ENCODE measurements around the gene SHPK. TPM values are rescaled to one million over a fixed set of nuclear protein-coding genes. Genes with fewer than 3 reads are reported as not detected.

SHPK gene
- total RNA-seq, 2 donors from 2014 or later: 8.5 to 13.6 TPM

DNA sequence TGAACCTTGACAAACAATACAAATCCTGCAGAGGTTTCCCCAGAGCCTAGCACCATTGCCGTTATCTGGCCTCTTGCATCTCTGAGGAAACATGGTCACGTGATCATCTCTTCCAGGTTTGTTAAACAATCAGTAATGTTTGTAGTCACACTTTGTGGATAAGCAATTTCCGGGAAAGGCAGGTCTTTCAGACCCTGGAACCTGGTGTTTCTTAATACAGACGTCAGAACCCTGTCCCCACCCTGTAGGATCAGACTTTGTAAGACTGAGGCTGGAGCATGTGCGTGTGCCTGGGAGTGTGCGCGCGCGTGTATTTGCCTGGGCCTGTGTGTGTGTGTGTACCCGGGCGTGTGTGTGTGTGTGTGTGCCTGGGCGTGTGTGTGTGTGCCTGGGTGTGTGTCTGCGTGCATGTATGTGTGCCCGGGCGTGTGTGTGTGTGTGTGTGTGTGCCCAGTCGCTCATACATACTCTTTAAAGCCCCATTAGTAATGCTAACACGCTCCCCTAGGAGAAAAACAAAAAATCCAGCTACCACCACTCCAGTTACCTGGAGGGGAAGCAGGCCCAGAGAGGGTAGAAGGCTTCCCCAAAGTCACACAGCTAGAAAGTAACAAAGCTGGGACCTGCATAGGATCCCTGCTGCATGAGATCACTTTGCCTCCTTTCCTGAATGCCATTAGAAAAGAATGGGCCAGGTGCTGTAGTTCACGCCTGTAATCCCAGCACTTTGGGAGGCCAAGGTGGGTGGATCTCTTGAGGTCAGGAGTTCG, 5.9 kb upstream of the SHPK start:
- H3K9me3 Mint-ChIP-seq: no peaks in the 10 kb centered on the region
- no peak overlapping the region for H3K27ac Mint-ChIP-seq
- ATAC-seq: no peak
- no peak for DNase-seq (ENCODE audit: low spot score in 2 of 2)
- H3K36me3 Mint-ChIP-seq: no peaks in the 10 kb centered on the region

DNA sequence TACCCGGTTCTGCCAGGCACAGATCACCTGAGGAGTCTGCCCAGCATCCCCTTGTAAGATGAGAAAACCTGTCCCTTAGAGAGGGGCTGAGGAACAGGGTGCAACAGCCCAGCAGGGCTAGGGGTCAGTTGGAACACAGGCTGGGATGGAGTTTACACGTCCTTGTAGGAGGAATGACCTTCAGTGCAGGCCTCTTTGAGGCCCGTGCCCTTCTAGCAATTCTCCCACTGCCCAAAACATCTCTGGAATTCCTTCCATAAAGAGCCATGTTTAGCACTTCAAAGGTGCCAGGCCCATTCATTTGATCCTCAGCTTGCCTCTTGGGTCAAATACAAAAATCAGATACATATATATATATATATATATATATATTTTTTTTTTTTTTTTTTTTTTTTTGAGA, 5.0 kb upstream of the SHPK start:
- H3K36me3 Mint-ChIP-seq: no peaks in the 10 kb centered on the region
- no peak overlapping the region for H3K27ac Mint-ChIP-seq
- DNase-seq (ENCODE audit: low spot score in 2 of 2) (no peak), ATAC-seq (no peak)
- no peaks in the 10 kb centered on the region for H3K9me3 Mint-ChIP-seq

DNA sequence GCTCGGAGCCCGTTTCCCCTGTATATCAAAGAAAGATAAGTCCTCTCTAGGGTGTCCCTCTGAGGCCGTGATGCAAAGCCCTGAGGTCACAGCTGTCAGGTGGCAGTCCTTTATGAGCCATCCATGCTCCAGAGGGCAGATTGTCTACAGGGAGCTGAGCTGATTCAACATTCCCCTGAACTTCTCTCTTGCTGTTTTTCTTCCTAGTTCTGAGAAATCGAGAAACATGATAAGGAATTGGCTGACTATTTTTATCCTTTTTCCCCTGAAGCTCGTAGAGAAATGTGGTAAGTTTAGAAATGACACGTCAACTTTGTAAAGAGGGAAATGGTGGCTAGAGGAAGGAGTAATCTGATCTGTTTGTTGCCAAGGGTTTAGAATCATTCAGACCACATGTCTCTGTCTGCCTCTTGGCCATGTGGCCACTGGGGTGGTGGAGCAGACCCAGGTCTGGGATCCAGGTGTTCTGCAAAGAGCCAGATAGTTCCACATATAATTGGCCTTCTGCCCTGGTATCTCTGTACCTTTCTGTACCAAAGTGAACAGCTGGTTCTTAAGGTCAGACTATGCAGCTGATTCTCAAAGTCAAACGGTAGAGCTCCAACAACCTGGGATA, 4.0 kb upstream of the SHPK start:
- H3K36me3 Mint-ChIP-seq: no peaks in the 10 kb centered on the region
- H3K9me3 Mint-ChIP-seq: no peaks in the 10 kb centered on the region
- peak; percentile 28 to 40 for ATAC-seq
- peak in 1 of 2 donors; percentile 31 for DNase-seq (ENCODE audit: low spot score in 2 of 2)
- H3K27ac Mint-ChIP-seq: peak overlapping the region; percentile 78 to 85

DNA sequence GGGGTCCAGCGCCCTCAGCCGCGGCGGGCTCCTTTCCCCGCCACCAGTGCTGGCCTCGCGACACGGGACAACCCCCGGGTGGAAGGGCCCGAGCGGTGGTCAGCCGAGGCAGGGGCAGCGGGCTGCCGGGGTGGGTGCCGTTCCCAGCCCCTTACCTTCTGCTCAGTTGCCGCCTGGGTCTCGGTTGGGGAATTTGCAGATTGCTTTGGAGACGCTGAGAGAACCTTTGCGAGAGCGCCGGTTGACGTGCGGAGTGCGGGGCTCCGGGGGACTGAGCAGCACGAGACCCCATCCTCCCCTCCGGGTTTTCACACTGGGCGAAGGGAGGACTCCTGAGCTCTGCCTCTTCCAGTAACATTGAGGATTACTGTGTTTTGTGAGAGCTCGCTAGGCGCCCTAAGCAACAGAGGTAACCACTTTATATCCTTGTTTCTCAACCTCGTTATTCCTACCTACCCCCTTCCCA, 891 bp upstream of the SHPK start:
- no peaks in the 10 kb centered on the region for H3K36me3 Mint-ChIP-seq
- DNase-seq (ENCODE audit: low spot score in 2 of 2): peak in 1 of 2 donors; percentile 13

DNA sequence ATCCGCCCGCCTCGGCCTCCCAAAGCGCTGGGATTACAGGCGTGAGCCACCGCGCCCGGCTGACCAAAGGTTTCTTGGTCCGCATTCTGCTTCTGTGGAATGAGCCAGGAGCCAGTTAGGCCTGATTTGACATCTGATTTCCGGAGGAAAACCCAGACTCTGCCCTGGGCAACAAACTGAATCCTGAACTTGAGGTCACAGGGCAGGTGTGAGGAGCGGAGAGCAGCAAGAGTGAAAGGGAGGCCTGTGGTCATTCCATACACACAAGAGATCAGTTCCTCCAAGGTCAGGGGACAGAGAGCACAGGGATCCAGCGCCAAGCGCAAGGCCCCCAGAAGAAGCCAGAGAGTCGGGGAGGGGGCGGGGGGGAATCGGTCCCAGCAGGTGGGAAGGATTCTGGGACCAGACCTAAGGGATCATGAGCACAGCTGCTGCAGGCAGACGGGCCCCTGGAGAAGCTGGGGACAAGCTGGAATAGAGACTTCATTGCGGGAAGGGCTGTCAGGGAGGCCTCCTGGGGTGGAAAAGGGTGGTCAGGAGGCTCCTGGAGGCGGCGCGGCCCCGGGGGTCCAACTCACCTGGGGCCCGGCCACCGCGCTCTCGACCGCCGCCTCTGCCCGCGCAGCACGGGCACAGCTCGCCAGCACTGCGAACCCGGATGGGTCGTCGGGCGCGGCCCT, 436 bp downstream of the SHPK start:
- Mint-ChIP-seq H3K27ac (peak overlapping the region; percentile 11 to 62), H3K9me3 (no peaks in the 10 kb centered on the region), H3K36me3 (no peaks in the 10 kb centered on the region)
- ATAC-seq (no peak), DNase-seq (ENCODE audit: low spot score in 2 of 2) (no peak)

More for the DNA sequence above, 891 bp upstream of the SHPK start:
- Mint-ChIP-seq H3K27ac (peak overlapping the region in 1 of 2 donors; percentile 94), H3K9me3 (no peaks in the 10 kb centered on the region)
- ATAC-seq: no peak

DNA sequence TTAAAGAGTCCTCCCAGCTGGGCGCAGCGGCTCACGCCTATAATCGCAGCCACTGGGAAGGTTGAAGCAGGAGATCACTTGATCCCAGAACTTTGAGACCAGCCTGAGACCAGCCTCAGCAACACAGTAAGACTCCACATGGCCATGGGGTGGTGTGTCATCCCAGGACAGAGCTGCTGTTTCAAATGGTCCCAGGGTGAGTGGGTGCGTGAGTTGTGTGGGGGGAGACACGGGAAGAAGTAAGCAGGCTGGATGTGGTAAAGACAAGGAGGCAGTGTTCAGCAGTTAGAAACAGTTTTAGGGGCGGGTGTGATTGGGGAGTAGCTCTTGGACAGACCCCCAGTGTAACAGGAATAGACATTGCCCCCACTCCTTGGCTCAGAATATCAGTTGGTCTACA, 3.8 kb downstream of the SHPK start:
- no peak for DNase-seq (ENCODE audit: low spot score in 2 of 2)
- Mint-ChIP-seq H3K27ac (no peak overlapping the region), H3K9me3 (no peaks in the 10 kb centered on the region), H3K36me3 (peaks cover 0 to 7% of the 10 kb centered on the region in 2 donors)
- ATAC-seq: no peak

- Mint-ChIP-seq H3K36me3 (peaks cover 0 to 12% of the 10 kb centered on the region in 2 donors), H3K9me3 (no peaks in the 10 kb centered on the region), H3K27ac (no peak overlapping the region)
- DNase-seq (ENCODE audit: low spot score in 2 of 2): no peak
- no peak for ATAC-seq
Measured at GRCh38 chr17:3630781-3631180, 5.3 kb downstream of the SHPK start.

- DNase-seq (ENCODE audit: low spot score in 2 of 2) (no peak), ATAC-seq (no peak)
- no peaks in the 10 kb centered on the region for H3K9me3 Mint-ChIP-seq
- no peak overlapping the region for H3K27ac Mint-ChIP-seq
- H3K36me3 Mint-ChIP-seq: peaks cover 0 to 12% of the 10 kb centered on the region in 2 donors
Measured at GRCh38 chr17:3627769-3628167, 8.3 kb downstream of the SHPK start.

GRCh38 chr17:3626831-3627768, 8.9 kb downstream of the SHPK start:
- no peak overlapping the region for H3K27ac Mint-ChIP-seq

GRCh38 chr17:3622977-3623594, 13.0 kb downstream of the SHPK start:
- Mint-ChIP-seq H3K36me3 (peaks cover 11 to 29% of the 10 kb centered on the region in 2 donors), H3K27ac (no peak overlapping the region), H3K9me3 (no peaks in the 10 kb centered on the region)
- ATAC-seq (no peak), DNase-seq (ENCODE audit: low spot score in 2 of 2) (no peak)

More at GRCh38 chr17:3626831-3627768, 8.9 kb downstream of the SHPK start:
- ATAC-seq (no peak), DNase-seq (ENCODE audit: low spot score in 2 of 2) (no peak)
- no peaks in the 10 kb centered on the region for H3K9me3 Mint-ChIP-seq
- H3K36me3 Mint-ChIP-seq: peaks cover 0 to 12% of the 10 kb centered on the region in 2 donors

DNA sequence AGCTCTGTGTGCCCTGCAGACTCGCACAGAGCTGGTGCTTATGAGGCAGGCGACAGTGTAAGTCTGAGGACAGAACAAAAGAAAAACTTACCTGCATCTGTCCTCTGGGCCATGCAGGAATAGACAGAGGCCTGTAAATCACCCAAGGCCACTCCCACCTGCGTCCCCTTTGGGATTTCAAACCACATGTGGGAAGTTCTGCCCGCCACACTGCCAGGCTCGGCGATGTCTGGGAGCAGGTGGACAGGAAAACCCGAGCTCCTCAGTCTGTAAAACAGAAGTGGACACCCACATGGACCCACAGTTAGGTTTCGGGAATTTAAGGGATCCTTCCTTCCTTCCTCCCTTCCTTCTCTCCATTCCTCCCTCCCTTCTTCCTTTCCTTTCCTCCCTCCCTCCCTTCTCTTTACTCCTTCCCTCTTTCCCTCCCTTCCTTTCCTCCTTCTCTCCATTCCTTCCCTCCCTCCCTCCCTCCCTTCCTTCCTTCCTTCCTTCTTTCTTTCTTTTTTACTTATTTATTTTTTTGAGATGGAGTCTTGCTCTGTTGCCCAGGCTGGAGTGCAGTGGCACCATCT, 14.8 kb downstream of the SHPK start:
- DNase-seq (ENCODE audit: low spot score in 2 of 2): no peak
- peak overlapping the region in 1 of 2 donors; percentile 72 for H3K27ac Mint-ChIP-seq
- no peak for ATAC-seq
- peaks cover 0 to 6% of the 10 kb centered on the region in 2 donors for H3K9me3 Mint-ChIP-seq
- peaks cover 21 to 38% of the 10 kb centered on the region in 2 donors for H3K36me3 Mint-ChIP-seq

DNA sequence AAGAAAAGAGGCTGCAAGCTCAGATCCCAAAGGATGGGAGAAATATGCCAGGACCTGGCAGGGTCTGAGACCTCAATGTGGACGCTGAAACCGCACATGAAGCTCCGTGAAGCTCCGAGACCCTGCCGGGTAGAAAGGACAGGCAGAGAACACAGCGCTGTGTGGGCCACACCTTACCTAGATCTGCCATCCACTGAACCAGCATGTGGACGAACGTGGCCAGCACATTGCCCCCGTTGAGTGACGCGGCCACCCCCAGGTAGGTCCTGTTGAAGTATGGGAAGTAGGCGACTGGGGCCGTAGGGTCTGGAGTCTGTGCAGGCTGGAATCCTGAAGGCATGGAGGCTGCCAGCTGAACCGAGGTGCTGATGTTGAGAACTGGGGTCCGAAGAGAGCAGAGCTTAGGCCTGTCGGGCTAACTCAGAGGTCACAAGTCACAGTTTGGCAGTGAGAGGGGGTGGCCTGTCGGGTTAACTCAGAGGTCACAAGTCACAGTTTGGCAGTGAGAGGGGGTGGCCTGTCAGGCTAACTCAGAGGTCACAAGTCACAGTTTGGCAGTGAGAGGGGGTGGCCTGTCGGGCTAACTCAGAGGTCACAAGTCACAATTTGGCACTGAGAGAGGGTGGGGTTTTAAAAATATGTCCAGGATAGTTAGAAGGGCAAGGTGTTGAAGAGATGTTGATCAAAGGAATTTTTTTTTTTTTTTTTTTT, 20.7 kb downstream of the SHPK start:
- H3K27ac Mint-ChIP-seq: no peak overlapping the region
- no peak for ATAC-seq
- peaks cover 21 to 46% of the 10 kb centered on the region in 2 donors for H3K36me3 Mint-ChIP-seq

GRCh38 chr17:3613124-3613523, 22.9 kb downstream of the SHPK start:
- H3K36me3 Mint-ChIP-seq: peaks cover 10 to 29% of the 10 kb centered on the region in 2 donors
- peaks cover 0 to 6% of the 10 kb centered on the region in 2 donors for H3K9me3 Mint-ChIP-seq
- ATAC-seq (no peak), DNase-seq (ENCODE audit: low spot score in 2 of 2) (no peak)
- no peak overlapping the region for H3K27ac Mint-ChIP-seq

More for the DNA sequence above, 20.7 kb downstream of the SHPK start:
- DNase-seq (ENCODE audit: low spot score in 2 of 2): no peak
- peaks cover 0 to 6% of the 10 kb centered on the region in 2 donors for H3K9me3 Mint-ChIP-seq

- ATAC-seq: no peak
- Mint-ChIP-seq H3K9me3 (no peaks in the 10 kb centered on the region), H3K27ac (no peak overlapping the region), H3K36me3 (peaks cover 0 to 6% of the 10 kb centered on the region in 2 donors)
- DNase-seq (ENCODE audit: low spot score in 2 of 2): no peak
Measured at GRCh38 chr17:3610523-3610922, 25.5 kb downstream of the SHPK start.

DNA sequence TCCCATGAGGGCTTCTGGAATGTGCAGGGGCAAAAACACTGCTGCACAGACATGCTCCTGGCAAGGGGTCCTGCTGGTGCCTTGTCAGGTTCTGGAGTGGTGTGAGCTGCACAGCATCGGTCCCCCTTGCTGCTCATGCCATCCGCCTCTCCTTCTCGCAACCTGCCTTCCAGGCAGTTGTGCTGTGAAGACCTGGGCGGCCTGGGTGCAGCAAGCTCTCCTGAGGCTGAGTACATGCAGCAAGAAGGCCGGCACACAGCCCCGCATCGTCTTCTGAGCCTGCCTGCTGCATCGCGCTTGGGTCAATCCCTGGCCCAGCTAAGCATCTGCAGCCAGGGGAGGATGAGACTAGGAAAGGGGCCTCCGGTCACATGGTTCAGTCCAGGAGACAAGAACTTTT, 26.4 kb downstream of the SHPK start:
- Mint-ChIP-seq H3K27ac (no peak overlapping the region), H3K9me3 (no peaks in the 10 kb centered on the region), H3K36me3 (no peaks in the 10 kb centered on the region)
- no peak for DNase-seq (ENCODE audit: low spot score in 2 of 2)
- ATAC-seq: no peak

All from activated naive CD4-positive, alpha-beta T cell treated with anti-CD3 and anti-CD28 coated beads, Interleukin-2, amount 50 U/mL, for 72 hours (primary cell).